Activated CD8-positive, alpha-beta T cell treated with anti-CD3 and anti-CD28 coated beads, Interleukin-2, amount 10 ng/mL, durations not matched to agents 7 days and 5 days (primary cell): ENCODE data around the gene GDF2. TPM values are rescaled to one million over a fixed set of nuclear protein-coding genes. Genes with fewer than 3 reads are reported as not detected.

Experiments
- ATAC-seq: fragments of 150-1000 bp; cut with Tn5 transposase; one replicate; pipeline ENCODE4 v1.10.0; 2021; ENCODE audit warnings: moderate library complexity
- CTCF ChIA-PET: fragments of 350-600 bp; sonication (Branson Sonifier 250); formaldehyde crosslinking; loops from one replicate; lab custom pipeline; 2021; ENCODE audit warnings: antibody characterized with exemption; lab: Charles Lee
- POLR2A ChIA-PET: fragments of 350-600 bp; sonication (Branson Sonifier 250); formaldehyde crosslinking; loops from one replicate; lab custom pipeline; 2021; ENCODE audit warnings: antibody characterized with exemption; lab: Charles Lee
- DNase-seq: peaks from one replicate; pipeline ENCODE4 v3.0.0-alpha.2; 2020
- H3K27ac Mint-ChIP-seq: one replicate; pipeline ENCODE4 v1.8.0; 2021; ENCODE audit warnings: mild to moderate bottlenecking, mixed read lengths
- H3K27me3 Mint-ChIP-seq: one replicate; pipeline ENCODE4 v1.8.0; 2021; ENCODE audit warnings: low read depth, mixed read lengths
- H3K36me3 Mint-ChIP-seq: one replicate; pipeline ENCODE4 v1.8.0; 2021; ENCODE audit warnings: low read depth, mixed read lengths
- H3K4me1 Mint-ChIP-seq: one replicate; pipeline ENCODE4 v1.8.0; 2021; ENCODE audit warnings: low read depth, mixed read lengths
- H3K4me3 Mint-ChIP-seq: one replicate; pipeline ENCODE4 v1.8.0; 2021; ENCODE audit warnings: mild to moderate bottlenecking, mixed read lengths
- H3K9me3 Mint-ChIP-seq: one replicate; pipeline ENCODE4 v1.8.0; 2022; ENCODE audit warnings: mixed read lengths; ENCODE audit not compliant: insufficient read depth
- total RNA-seq, 2 experiments: library from RNA; stranded (reverse); gene quantifications; one replicate each; pipeline ENCODE4 v1.2.3, GENCODE V29; 2021

Gene GDF2
- total RNA-seq, 2 experiments from 2014 or later = not detected

- Mint-ChIP-seq H3K4me3 (no peak overlapping the region), H3K4me1 (no peaks in the 10 kb centered on the region), H3K36me3 (no peaks in the 10 kb centered on the region), H3K27me3 (no peaks in the 10 kb centered on the region), H3K9me3 (no peaks in the 10 kb centered on the region), H3K27ac (no peak overlapping the region)
- ChIA-PET POLR2A (no interaction called here), CTCF (interaction anchor here (1.6 kb wide), 1 partner anchor 13 kb away, joined by 5 read pairs; no protein-coding TSS in a partner anchor)
- DNase-seq (no peak), ATAC-seq (no peak)
These were observed 26.6 kb downstream of the GDF2 start for GRCh38 chr10:47348661-47349470.

- no peaks in the 10 kb centered on the region for H3K4me1 Mint-ChIP-seq
- DNase-seq (no peak), ATAC-seq (no peak)
- no peaks in the 10 kb centered on the region for H3K27me3 Mint-ChIP-seq
- no peaks in the 10 kb centered on the region for H3K9me3 Mint-ChIP-seq
- no peaks in the 10 kb centered on the region for H3K36me3 Mint-ChIP-seq
- POLR2A ChIA-PET = no interaction called here
- H3K4me3 Mint-ChIP-seq = no peak overlapping the region
- H3K27ac Mint-ChIP-seq = no peak overlapping the region
- CTCF ChIA-PET = no interaction called here
These were observed 27.3 kb downstream of the GDF2 start for GRCh38 chr10:47349516-47349915.

- H3K4me1 Mint-ChIP-seq = no peaks in the 10 kb centered on the region
- DNase-seq = no peak
- H3K27ac Mint-ChIP-seq = no peak overlapping the region
- H3K36me3 Mint-ChIP-seq = no peaks in the 10 kb centered on the region
- CTCF ChIA-PET = no interaction called here
- H3K9me3 Mint-ChIP-seq = no peaks in the 10 kb centered on the region
- ATAC-seq = no peak
- POLR2A ChIA-PET = no interaction called here
- no peaks in the 10 kb centered on the region for H3K27me3 Mint-ChIP-seq
- no peak overlapping the region for H3K4me3 Mint-ChIP-seq
These were observed 27.7 kb downstream of the GDF2 start for GRCh38 chr10:47349941-47350371.

GRCh38 chr10:47350671-47351640 is 28.7 kb downstream of the GDF2 start:
- Mint-ChIP-seq H3K4me1 (no peaks in the 10 kb centered on the region), H3K36me3 (no peaks in the 10 kb centered on the region), H3K9me3 (no peaks in the 10 kb centered on the region), H3K27ac (no peak overlapping the region), H3K4me3 (no peak overlapping the region), H3K27me3 (no peaks in the 10 kb centered on the region)
- ATAC-seq (no peak), DNase-seq (no peak)
- ChIA-PET POLR2A (no interaction called here), CTCF (interaction anchor here (0.5 kb wide), 1 partner anchor 1388 kb away, joined by 3 read pairs; no protein-coding TSS in a partner anchor)

- Mint-ChIP-seq H3K4me1 (no peaks in the 10 kb centered on the region), H3K9me3 (no peaks in the 10 kb centered on the region), H3K27me3 (no peaks in the 10 kb centered on the region), H3K27ac (no peak overlapping the region), H3K4me3 (no peak overlapping the region), H3K36me3 (no peaks in the 10 kb centered on the region)
- ATAC-seq = no peak
- POLR2A ChIA-PET = no interaction called here
- no peak for DNase-seq
- CTCF ChIA-PET = interaction anchor here (0.5 to 1.9 kb wide), 3 partner anchors 12 to 1387 kb away, joined by 3 to 5 read pairs (median 4); no protein-coding TSS in a partner anchor
These were observed 29.9 kb downstream of the GDF2 start for GRCh38 chr10:47351899-47352815.

GRCh38 chr10:47353351-47353750 is 31.1 kb downstream of the GDF2 start:
- H3K36me3 Mint-ChIP-seq = no peaks in the 10 kb centered on the region
- ChIA-PET POLR2A (no interaction called here), CTCF (interaction anchor here (1.0 to 1.9 kb wide), 3 partner anchors 9 to 47 kb away, joined by 4 to 5 read pairs (median 4); no protein-coding TSS in a partner anchor)
- ATAC-seq (no peak), DNase-seq (no peak)
- no peak overlapping the region for H3K4me3 Mint-ChIP-seq
- H3K9me3 Mint-ChIP-seq = no peaks in the 10 kb centered on the region
- no peaks in the 10 kb centered on the region for H3K4me1 Mint-ChIP-seq
- H3K27me3 Mint-ChIP-seq = no peaks in the 10 kb centered on the region
- no peak overlapping the region for H3K27ac Mint-ChIP-seq

GRCh38 chr10:47354165-47354564 is 31.9 kb downstream of the GDF2 start:
- Mint-ChIP-seq H3K36me3 (no peaks in the 10 kb centered on the region), H3K27ac (no peak overlapping the region), H3K4me1 (no peaks in the 10 kb centered on the region), H3K27me3 (no peaks in the 10 kb centered on the region), H3K9me3 (no peaks in the 10 kb centered on the region), H3K4me3 (no peak overlapping the region)
- ChIA-PET POLR2A (no interaction called here), CTCF (interaction anchor here (1.9 kb wide), 1 partner anchor 14 kb away, joined by 5 read pairs; no protein-coding TSS in a partner anchor)
- ATAC-seq (no peak), DNase-seq (no peak)

GRCh38 chr10:47354900-47355299 is 32.6 kb downstream of the GDF2 start:
- POLR2A ChIA-PET = no interaction called here
- Mint-ChIP-seq H3K4me1 (no peaks in the 10 kb centered on the region), H3K9me3 (no peaks in the 10 kb centered on the region), H3K4me3 (no peak overlapping the region), H3K27me3 (no peaks in the 10 kb centered on the region), H3K36me3 (no peaks in the 10 kb centered on the region), H3K27ac (no peak overlapping the region)
- DNase-seq (no peak), ATAC-seq (no peak)
- CTCF ChIA-PET = no interaction called here

GRCh38 chr10:47356708-47357107 is 34.5 kb downstream of the GDF2 start:
- no peak for DNase-seq
- Mint-ChIP-seq H3K27ac (no peak overlapping the region), H3K4me3 (no peak overlapping the region), H3K9me3 (no peaks in the 10 kb centered on the region), H3K27me3 (no peaks in the 10 kb centered on the region), H3K36me3 (no peaks in the 10 kb centered on the region), H3K4me1 (no peaks in the 10 kb centered on the region)
- ChIA-PET CTCF (no interaction called here), POLR2A (no interaction called here)
- ATAC-seq = no peak

GRCh38 chr10:47357131-47357582 is 34.9 kb downstream of the GDF2 start:
- Mint-ChIP-seq H3K4me1 (no peaks in the 10 kb centered on the region), H3K27ac (no peak overlapping the region), H3K4me3 (no peak overlapping the region), H3K9me3 (no peaks in the 10 kb centered on the region), H3K36me3 (no peaks in the 10 kb centered on the region), H3K27me3 (no peaks in the 10 kb centered on the region)
- no peak for ATAC-seq
- POLR2A ChIA-PET = no interaction called here
- CTCF ChIA-PET = no interaction called here
- DNase-seq = no peak

GRCh38 chr10:47357911-47358310 is 35.7 kb downstream of the GDF2 start:
- H3K27ac Mint-ChIP-seq = no peak overlapping the region
- POLR2A ChIA-PET = no interaction called here
- no peak for DNase-seq
- ATAC-seq = no peak
- H3K27me3 Mint-ChIP-seq = no peaks in the 10 kb centered on the region
- no peaks in the 10 kb centered on the region for H3K36me3 Mint-ChIP-seq
- no peak overlapping the region for H3K4me3 Mint-ChIP-seq
- H3K4me1 Mint-ChIP-seq = no peaks in the 10 kb centered on the region
- no peaks in the 10 kb centered on the region for H3K9me3 Mint-ChIP-seq
- CTCF ChIA-PET = no interaction called here
